ENCODE data around the gene TRIM44. TPM values are rescaled to one million over a fixed set of nuclear protein-coding genes. Genes with fewer than 3 reads are reported as not detected.

TRIM44 gene
- total and polyA plus RNA-seq, 10 of the 15 experiments (the other 5 are each of a cell fraction or from before 2014, with no cell fraction given), result 6.7 to 93.0 (median 27.6) TPM

- TF ChIP-seq, protein P1, sequence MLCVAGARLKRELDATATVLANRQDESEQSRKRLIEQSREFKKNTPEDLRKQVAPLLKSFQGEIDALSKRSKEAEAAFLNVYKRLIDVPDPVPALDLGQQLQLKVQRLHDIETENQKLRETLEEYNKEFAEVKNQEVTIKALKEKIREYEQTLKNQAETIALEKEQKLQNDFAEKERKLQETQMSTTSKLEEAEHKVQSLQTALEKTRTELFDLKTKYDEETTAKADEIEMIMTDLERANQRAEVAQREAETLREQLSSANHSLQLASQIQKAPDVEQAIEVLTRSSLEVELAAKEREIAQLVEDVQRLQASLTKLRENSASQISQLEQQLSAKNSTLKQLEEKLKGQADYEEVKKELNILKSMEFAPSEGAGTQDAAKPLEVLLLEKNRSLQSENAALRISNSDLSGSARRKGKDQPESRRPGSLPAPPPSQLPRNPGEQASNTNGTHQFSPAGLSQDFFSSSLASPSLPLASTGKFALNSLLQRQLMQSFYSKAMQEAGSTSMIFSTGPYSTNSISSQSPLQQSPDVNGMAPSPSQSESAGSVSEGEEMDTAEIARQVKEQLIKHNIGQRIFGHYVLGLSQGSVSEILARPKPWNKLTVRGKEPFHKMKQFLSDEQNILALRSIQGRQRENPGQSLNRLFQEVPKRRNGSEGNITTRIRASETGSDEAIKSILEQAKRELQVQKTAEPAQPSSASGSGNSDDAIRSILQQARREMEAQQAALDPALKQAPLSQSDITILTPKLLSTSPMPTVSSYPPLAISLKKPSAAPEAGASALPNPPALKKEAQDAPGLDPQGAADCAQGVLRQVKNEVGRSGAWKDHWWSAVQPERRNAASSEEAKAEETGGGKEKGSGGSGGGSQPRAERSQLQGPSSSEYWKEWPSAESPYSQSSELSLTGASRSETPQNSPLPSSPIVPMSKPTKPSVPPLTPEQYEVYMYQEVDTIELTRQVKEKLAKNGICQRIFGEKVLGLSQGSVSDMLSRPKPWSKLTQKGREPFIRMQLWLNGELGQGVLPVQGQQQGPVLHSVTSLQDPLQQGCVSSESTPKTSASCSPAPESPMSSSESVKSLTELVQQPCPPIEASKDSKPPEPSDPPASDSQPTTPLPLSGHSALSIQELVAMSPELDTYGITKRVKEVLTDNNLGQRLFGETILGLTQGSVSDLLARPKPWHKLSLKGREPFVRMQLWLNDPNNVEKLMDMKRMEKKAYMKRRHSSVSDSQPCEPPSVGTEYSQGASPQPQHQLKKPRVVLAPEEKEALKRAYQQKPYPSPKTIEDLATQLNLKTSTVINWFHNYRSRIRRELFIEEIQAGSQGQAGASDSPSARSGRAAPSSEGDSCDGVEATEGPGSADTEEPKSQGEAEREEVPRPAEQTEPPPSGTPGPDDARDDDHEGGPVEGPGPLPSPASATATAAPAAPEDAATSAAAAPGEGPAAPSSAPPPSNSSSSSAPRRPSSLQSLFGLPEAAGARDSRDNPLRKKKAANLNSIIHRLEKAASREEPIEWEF (IDR thresholded peaks at IDR 0.05; ENCODE audit: insufficient replicate concordance, low read depth, low read length), result no peak
- TF ChIP-seq, protein P2, sequence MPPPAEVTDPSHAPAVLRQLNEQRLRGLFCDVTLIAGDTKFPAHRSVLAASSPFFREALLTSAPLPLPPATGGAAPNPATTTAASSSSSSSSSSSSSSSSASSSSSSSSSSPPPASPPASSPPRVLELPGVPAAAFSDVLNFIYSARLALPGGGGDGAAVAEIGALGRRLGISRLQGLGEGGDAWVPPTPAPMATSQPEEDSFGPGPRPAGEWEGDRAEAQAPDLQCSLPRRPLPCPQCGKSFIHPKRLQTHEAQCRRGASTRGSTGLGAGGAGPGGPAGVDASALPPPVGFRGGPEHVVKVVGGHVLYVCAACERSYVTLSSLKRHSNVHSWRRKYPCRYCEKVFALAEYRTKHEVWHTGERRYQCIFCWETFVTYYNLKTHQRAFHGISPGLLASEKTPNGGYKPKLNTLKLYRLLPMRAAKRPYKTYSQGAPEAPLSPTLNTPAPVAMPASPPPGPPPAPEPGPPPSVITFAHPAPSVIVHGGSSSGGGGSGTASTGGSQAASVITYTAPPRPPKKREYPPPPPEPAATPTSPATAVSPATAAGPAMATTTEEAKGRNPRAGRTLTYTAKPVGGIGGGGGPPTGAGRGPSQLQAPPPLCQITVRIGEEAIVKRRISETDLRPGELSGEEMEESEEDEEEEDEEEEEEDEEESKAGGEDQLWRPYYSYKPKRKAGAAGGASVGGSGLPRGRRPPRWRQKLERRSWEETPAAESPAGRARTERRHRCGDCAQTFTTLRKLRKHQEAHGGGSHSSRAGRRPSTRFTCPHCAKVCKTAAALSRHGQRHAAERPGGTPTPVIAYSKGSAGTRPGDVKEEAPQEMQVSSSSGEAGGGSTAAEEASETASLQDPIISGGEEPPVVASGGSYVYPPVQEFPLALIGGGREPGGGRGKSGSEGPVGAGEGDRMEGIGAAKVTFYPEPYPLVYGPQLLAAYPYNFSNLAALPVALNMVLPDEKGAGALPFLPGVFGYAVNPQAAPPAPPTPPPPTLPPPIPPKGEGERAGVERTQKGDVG (CRISPR knock-in tag; IDR thresholded peaks at IDR 0.05), result no peak
Observed at GRCh38 chr11:35763301-35763700, 100.7 kb downstream of the TRIM44 start (continued).

DNA sequence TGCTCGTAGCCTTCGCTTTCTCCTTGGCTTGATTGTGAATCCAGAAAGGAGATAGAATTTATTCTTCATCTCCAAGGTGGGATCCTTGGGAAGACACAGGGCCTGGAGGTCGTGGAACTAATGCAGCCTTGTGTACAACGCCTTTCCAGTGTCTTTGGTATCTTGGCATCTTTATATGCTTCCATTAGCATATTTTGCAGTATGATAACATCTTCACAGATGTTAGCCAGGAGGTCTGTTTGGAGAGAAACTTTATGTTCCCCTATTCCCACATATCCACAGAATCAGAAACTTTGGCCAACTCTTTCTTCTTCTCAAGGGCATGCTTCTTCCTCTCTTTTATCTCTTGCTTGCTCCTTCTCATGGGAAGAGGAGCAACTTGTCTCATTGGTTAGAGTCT lies 101.2 kb downstream of the TRIM44 start:
- H3K27ac ChIP-seq (ENCODE audit: control insufficient read depth, insufficient read depth), result no peak overlapping the region
- ATAC-seq, result no peak
- WGBS (ENCODE audit: insufficient coverage, insufficient replicate concordance, low lambda C conversion rate, missing lambda C conversion rate), result 85% methylated on average over 4 of the region's 4 CpGs
- no peaks in the 10 kb centered on the region for H4K20me1 ChIP-seq (ENCODE audit: control insufficient read depth, insufficient read depth)
- FAIRE-seq, result no peak
- H3K4me1 ChIP-seq (ENCODE audit: control insufficient read depth, insufficient read depth, low read length), result no peaks in the 10 kb centered on the region
- H3K4me3 ChIP-seq, result no peak overlapping the region
- ChIA-PET RAD21 (ENCODE audit: unreplicated experiment) (no interaction called here), POLR2A (no interaction called here), SMC1A (ENCODE audit: uncharacterized antibody, unreplicated experiment) (interaction anchor here (1.2 kb wide), 1 partner anchor 48 kb away, joined by 3 read pairs; no protein-coding TSS in a partner anchor), CTCF (no interaction called here)
- in situ Hi-C loops (cut with MboI) (no loop called here), intact Hi-C loops (cut with micrococcal nuclease; ENCODE audit: unreplicated experiment) (no loop called here)
- no peak for DNase-seq (ENCODE audit: low read depth, low spot score)
- H3K79me2 ChIP-seq (ENCODE audit: control insufficient read depth, insufficient read depth, low read length), result no peaks in the 10 kb centered on the region
- H3K4me2 ChIP-seq (ENCODE audit: control insufficient read depth, insufficient read depth), result no peak overlapping the region
- H2AFZ ChIP-seq (ENCODE audit: control insufficient read depth, low read depth, low read length), result no peak overlapping the region
- H3K9me3 ChIP-seq (replicated peaks; ENCODE audit: control insufficient read depth, insufficient read depth, low read length), result no peaks in the 10 kb centered on the region
- H3K36me3 ChIP-seq (ENCODE audit: control insufficient read depth in 2 of 2, insufficient read depth in 2 of 2, low read length in 1 of 2), result no peaks in the 10 kb centered on the region; a peak in 1 of 4 replicates
- H3K9ac ChIP-seq (ENCODE audit: control insufficient read depth, insufficient read depth, low read length), result no peak overlapping the region
- BruUV-seq (replicated peaks), result no TSS peak
- H3K27me3 ChIP-seq (replicated peaks in 1 of 2; ENCODE audit: control insufficient read depth in 2 of 2, insufficient read depth in 2 of 2, low read length in 1 of 2), result no peaks in the 10 kb centered on the region
- TF ChIP-seq STAT3 (IDR thresholded peaks at IDR 0.05; ENCODE audit: low read depth, low read length) (no peak), RAD51 (IDR thresholded peaks at IDR 0.05) (no peak), RFX5 (IDR thresholded peaks at IDR 0.05; ENCODE audit: low read depth, low read length) (no peak), E2F4 (IDR thresholded peaks at IDR 0.05; ENCODE audit: low read depth, low read length) (no peak), NR2C2 (IDR thresholded peaks at IDR 0.05; ENCODE audit: borderline replicate concordance, control insufficient read depth, insufficient read length, low read depth) (no peak), SMC3 (IDR thresholded peaks at IDR 0.05; ENCODE audit: borderline replicate concordance, low read length) (no peak), JUND (IDR thresholded peaks at IDR 0.05; ENCODE audit: low read depth, low read length) (no peak), MAX (IDR thresholded peaks at IDR 0.05; ENCODE audit: low read depth, low read length) (no peak), PML (IDR thresholded peaks at IDR 0.05; ENCODE audit: low read length) (no peak)
- TF ChIP-seq, protein P3, sequence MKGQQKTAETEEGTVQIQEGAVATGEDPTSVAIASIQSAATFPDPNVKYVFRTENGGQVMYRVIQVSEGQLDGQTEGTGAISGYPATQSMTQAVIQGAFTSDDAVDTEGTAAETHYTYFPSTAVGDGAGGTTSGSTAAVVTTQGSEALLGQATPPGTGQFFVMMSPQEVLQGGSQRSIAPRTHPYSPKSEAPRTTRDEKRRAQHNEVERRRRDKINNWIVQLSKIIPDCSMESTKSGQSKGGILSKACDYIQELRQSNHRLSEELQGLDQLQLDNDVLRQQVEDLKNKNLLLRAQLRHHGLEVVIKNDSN (IDR thresholded peaks at IDR 0.05; ENCODE audit: borderline replicate concordance, extremely low read length, insufficient read depth, low read depth, low read length), result no peak
